Activated T-helper 1 cell treated with anti-CD3 and anti-CD28 coated beads, Interleukin-2, amount 50 U/mL, for 16 hours (primary cell): ENCODE results near the gene OGN.

ENCODE experiments used
- DNase-seq, 2 donors: peaks; one replicate each; pipeline ENCODE4 v3.0.0-alpha.2; 2020; ENCODE audit warnings: low read depth in 1 of 2, low spot score in 1 of 2

OGN gene

GRCh38 chr9:92406477-92406876, 2.1 kb upstream of the OGN start:
- DNase-seq, result no peak

- DNase-seq, result no peak
These were observed 1.4 kb upstream of the OGN start for GRCh38 chr9:92405818-92406217.

GRCh38 chr9:92402826-92403745, 1.3 kb downstream of the OGN start:
- DNase-seq, result no peak

GRCh38 chr9:92402360-92402759, 2.0 kb downstream of the OGN start:
- no peak for DNase-seq

- DNase-seq, result no peak
These were observed 6.5 kb downstream of the OGN start for GRCh38 chr9:92397853-92398252.

GRCh38 chr9:92395617-92396016, 8.8 kb downstream of the OGN start:
- no peak for DNase-seq

GRCh38 chr9:92393686-92394085, 10.7 kb downstream of the OGN start:
- no peak for DNase-seq

GRCh38 chr9:92392690-92393089, 11.7 kb downstream of the OGN start:
- DNase-seq, result no peak

GRCh38 chr9:92385953-92386352, 18.4 kb downstream of the OGN start:
- no peak for DNase-seq

GRCh38 chr9:92385477-92385876, 18.9 kb downstream of the OGN start:
- DNase-seq, result no peak

- no peak for DNase-seq
These were observed 19.4 kb downstream of the OGN start for GRCh38 chr9:92385001-92385400.

- DNase-seq, result no peak
These were observed 20.0 kb downstream of the OGN start for GRCh38 chr9:92384375-92384774.

- DNase-seq, result no peak
These were observed 22.6 kb downstream of the OGN start for GRCh38 chr9:92381775-92382174.

GRCh38 chr9:92380603-92381002, 23.8 kb downstream of the OGN start:
- DNase-seq, result no peak

GRCh38 chr9:92378865-92379560, 25.4 kb downstream of the OGN start:
- DNase-seq, result no peak

GRCh38 chr9:92377876-92378275, 26.5 kb downstream of the OGN start:
- no peak for DNase-seq

- DNase-seq, result no peak
These were observed 31.2 kb downstream of the OGN start for GRCh38 chr9:92373167-92373566.

GRCh38 chr9:92369075-92369474, 35.3 kb downstream of the OGN start:
- DNase-seq, result no peak

- DNase-seq, result no peak
These were observed 44.3 kb downstream of the OGN start for GRCh38 chr9:92360083-92360482.

- no peak for DNase-seq
These were observed 44.9 kb downstream of the OGN start for GRCh38 chr9:92359394-92359995.

GRCh38 chr9:92353051-92353450, 51.3 kb downstream of the OGN start:
- DNase-seq, result no peak

- no peak for DNase-seq
These were observed 53.6 kb downstream of the OGN start for GRCh38 chr9:92350740-92351133.
